Mesenteric fat pad (tissue), 1 donor: Measurements from ENCODE around the gene LZTS3. TPM values are rescaled to one million over a fixed set of nuclear protein-coding genes. Genes with fewer than 3 reads are reported as not detected.
"Not testable (repeated sequence)": the region's sequence is repeated elsewhere in the genome, so short reads cannot be mapped to it uniquely, and the experiment has no call there.

Experiments
- DNase-seq: peaks from one replicate; pipeline ENCODE4 v3.0.0-alpha.2; 2020; ENCODE audit warnings: low spot score
- long read RNA-seq: library from polyadenylated mRNA; unstranded; transcript quantifications from one replicate; pipeline ENCODE4 v2.0.0, GENCODE V29; 2020
- total RNA-seq: library from RNA; stranded (reverse); fragmentation: NEBNext Ultra II Directional; extraction: Animal tissue kit (Norgen Biotek cat#: 25700); gene quantifications from one replicate; pipeline ENCODE4 v1.2.1, GENCODE V29; 2021
- donor health status: DM: yes; HTN: yes; CAD: no.

The LZTS3 gene
- total RNA-seq, result 6.2 TPM
- long read RNA-seq, partial matches to known transcripts, result 0 of 1 reads
- long read RNA-seq, other reads (novel, unspliced or antisense), result 1 of 1 reads

DNA sequence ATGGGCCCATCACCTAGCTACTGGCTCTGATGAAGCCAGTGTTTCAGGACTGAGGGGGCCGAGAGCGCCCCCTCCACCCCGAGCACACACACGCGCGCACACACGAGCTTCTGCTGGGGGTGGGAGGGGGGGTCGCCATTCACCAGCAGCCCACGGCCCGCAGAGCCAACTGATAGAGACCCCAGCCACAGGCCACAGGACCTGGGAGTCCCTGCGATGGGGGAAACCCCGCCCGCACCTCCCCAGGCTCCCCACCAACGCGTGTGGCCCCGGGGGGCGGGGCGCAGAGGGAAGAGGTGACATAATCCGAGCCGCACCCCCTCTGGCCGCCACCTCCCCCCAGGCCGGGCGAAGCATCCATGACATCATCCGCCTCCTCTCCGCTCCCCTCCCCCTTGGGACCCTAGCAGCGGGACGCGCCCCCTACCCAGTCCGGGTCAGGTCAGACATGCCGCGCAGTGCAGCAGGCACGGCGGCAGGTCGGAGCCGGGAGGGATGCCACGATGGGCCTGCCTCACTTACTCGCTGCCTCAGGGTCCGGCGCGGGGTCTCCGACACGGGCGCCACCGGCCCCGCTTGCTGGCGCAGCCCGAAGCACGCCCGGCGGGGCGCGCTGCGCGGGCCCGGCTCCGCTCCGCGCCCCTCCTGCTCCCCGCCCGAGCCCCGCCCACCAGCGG lies at the start of gene LZTS3:
LZTS3 (minus strand) TSS at position 617 of the 677 bp plus-strand sequence. CDS start 6,386 bp downstream, outside the sequence.
- DNase-seq, result no peak

DNA sequence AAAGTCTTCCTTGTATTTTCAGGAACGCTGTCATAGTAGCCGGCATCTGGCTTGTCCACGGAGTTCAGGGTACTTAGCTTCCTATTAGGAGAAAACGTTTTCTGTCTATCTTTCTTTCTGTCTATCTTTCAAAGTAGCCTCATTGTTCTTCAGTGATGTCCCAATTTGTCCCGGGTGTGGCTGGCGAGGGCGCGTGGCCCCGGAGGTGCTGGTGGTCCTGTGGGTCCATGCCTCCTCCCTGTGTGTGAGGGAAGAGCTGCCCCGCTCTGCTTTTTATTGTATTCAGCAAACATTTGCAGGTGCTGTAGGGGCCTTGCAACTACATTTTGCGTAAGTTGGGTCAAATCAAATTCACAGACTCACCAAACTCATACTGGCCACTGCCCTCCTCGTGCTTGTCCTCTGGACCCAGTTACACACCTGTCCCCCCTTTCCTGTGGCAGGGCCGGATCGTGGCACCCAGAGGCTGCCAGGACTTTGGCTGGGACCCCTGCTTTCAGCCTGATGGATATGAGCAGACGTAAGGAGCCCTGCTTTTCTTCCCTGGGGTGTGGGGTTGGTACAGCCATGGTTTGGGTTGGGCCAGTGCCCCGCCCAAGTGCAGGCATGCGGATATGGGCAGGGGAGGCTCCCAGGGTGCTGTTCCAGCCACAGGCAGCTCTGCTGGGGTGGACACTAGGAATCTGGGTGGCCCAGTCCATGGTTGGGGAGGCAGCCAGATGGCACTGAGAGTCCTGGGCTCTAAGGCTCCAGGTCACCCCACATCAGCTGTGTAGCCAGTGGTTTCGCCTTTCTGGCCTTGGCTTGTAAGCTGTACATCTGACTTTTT lies 48.3 kb upstream of the LZTS3 start:
- DNase-seq, result no peak

- peak; percentile 94 for DNase-seq
Observed at GRCh38 chr20:3218307-3218988, 45.1 kb upstream of the LZTS3 start.

- not testable (repeated sequence) for DNase-seq
Observed at GRCh38 chr20:3215359-3215917, 42.1 kb upstream of the LZTS3 start.

- DNase-seq, result no peak
Observed at GRCh38 chr20:3213226-3213625, 39.9 kb upstream of the LZTS3 start.

DNA sequence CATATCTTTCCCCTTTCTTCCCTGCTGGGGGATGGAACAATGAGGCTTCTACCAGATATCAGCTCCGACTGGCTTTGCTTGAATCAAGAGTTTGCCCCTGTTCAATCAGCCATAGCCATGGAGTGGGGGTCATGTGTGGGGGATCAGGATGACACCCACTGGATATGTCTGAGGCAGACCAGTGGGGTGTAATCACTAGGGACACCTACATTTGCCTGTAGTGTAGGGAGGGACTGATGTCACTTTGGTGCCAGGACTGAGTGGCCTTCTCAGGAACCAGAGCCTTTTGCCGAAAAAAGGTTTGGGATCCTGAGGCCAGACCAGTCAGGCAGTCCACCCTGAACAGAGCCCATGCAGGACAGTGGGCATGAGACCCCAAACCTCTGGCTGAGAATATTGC lies 37.0 kb upstream of the LZTS3 start:
- no peak for DNase-seq

DNA sequence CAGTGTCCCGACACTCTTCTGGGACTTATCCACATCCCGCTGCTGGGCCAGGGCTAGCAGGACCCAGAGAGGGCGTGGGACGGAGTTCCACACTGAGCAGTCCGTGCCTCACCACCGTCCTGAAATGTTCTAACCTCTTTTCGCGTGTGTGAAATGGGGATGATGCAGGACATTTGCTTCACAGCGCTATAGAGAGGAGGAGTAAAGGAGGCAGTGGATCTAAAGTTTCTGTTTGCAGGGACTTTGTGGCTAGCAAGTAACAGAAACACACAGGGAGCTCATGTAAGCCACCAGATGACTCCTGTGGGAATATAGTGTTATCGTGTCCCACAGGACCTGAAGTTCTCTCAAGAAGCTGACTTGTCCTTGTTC lies 36.6 kb upstream of the LZTS3 start:
- no peak for DNase-seq

DNA sequence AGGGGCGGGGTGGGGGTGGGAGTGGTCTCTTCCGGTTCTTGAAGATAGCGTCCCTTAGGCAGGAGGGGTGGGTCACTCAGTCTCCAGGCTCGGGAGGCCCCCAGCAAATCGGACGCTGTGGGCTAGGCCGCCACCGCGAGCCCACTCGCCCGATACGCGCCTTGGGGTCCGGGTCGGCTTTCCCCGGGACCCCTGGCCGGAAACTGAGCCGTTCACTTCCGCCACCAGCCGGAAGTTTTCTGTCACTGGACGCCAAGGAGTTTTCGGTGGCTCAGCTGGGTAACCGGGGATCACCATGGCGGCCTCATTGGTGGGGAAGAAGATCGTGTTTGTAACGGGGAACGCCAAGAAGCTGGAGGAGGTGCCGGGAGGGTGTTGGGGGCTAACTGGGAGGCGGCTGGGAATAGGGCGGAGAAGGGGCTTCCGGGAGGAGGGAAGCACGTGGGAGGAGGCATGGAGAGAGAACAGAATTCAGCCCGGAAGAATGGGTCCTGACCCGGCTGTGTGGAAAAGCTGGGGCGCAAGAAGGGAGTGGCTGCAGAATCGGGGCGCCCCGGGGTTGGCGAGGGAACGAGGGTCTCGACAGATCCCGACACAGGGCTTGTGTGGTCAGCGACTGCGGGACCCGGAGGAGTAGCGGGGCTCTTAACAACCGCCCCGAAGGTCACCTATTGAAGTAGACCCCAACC lies 36.1 kb upstream of the LZTS3 start, which contains the start of gene ITPA:
ITPA (plus strand) TSS at position 242 of the 689 bp plus-strand sequence; CDS start at position 296, 54 bp downstream.
- DNase-seq, result no peak

DNA sequence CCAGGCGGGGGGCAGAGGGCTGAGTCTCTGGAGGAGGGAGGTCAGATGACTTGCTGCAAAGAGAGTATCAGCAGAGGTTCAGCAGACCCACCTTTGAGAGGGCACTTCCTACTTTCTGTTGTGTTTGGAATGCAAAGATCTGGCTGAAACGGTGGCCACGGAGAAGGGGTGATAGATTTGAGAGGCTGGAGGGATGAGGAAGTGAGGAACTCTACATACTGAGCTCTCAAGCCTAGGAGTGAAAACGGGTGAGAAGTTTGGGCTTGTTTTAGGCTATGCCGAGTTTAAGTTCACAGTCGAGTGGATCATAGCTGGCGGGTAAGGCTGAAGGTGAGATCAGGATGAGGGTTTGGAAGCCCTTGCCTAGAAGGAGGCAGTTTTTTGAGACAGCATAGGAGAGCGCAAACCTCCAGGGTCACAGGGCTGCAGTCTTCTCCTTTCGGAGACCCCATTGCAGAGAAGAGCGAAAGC lies 35.5 kb upstream of the LZTS3 start:
- no peak for DNase-seq

GRCh38 chr20:3204124-3204794 lies 30.9 kb upstream of the LZTS3 start, which contains the start of gene DDRGK1:
Gene DDRGK1 (minus strand): TSS chr20:3204682. CDS start chr20:3204627, 55 bp downstream.
- peak; percentile 95 for DNase-seq

GRCh38 chr20:3203315-3204123 lies 30.2 kb upstream of the LZTS3 start:
- no peak for DNase-seq

DNA sequence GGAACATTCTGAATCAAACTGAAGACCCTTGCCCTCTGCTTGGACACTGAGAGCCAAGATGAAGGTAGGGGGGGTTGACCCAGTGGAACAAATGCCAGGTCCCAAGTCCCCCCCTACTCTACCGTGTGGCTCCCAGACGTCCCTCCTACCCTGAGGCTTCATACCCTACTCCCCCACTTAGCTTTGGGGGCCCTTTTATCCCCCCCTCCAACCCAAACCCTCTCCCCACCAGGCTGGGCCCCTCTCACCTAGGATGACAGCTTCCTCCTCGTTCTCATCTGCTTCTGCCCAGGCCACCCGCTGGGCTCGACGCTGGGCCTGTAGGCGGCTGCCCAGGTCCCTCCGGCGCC lies 29.6 kb upstream of the LZTS3 start:
- DNase-seq, result no peak

DNA sequence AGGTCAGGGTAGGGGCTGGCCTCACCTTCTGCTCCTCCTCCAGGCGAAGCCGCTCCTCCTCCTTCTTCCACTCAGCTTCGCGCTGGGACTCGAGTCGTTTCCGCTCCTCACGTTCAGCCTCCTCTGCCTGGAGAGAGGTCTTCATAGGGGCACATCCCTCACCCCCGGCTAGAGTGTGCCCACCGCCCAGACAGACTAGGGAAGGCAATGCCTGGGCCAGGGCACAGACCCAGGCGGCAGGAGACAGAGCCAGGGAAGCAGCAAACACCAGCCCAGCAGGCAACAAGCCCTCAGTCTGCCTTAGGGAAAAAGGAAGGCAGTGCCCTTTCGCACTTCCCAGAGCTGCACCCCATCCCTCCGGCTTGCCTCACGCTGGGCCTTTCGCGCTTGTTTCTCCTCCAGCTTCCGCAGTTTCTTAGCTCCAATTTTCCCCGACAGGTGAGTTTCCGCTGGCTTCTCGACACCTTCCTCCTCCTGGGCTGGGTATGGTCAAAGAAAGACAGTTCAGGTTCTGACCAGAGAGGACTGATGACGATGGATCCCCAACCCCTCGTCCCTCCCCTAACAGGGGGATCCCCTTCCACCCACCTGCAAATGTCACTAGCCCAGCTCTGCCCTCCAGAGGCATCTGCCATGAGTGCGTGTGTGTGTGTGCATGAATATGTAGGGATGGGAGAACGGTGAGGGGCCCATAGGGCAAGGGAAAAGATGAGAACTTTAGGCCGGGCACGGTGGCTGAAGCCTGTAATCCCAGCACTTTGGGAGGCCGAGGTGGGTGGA lies 26.8 kb upstream of the LZTS3 start:
- no peak for DNase-seq

DNA sequence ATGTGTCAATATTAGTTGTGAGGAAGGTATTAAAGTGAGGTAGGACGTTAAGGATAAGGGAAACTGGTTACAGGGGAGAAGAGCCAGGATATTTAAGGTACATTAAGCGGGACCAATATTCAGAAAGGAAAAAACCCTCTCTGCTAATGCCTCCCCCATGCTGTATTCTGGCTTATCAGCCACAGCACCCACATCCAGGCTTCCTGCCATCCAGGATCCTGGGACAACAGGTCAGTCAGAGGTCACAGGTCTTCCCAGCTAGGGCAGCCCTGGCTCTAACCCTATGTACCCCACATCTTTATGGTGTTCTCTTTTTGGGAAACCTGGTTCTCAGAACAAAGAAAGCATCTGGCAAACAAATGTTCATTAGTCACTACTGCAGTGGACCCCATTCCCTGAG lies 25.9 kb upstream of the LZTS3 start:
- DNase-seq, result no peak

DNA sequence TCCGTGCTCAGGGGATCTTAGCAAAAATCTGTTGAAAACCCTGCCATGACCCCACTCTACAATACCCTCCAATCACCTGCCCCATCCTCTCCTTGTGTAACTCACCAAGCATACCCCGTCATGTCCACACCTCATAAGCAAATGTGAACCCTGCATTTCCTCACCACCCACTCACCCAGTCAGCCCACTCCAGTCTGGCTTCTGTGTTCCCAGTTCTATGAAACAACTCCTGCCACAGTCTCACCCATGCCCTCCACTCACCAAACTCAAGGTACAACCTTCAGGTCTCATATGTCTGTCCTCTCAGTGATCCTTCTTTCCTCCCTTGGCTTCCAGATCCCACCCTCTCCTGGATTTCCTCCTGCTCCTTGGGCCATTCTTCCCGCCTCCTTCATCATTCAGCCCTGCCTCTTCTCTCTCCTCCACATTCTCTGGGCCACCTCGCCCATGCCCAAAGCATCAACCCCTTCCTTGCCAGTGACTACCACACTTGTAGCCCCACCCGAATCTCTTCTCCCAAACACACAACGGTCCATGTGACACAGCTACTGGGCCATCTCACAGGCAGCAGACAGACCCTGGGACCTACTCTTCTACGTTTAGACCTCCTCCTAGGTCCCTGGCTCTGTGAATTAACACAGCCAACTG lies 22.4 kb upstream of the LZTS3 start:
- DNase-seq, result no peak

DNA sequence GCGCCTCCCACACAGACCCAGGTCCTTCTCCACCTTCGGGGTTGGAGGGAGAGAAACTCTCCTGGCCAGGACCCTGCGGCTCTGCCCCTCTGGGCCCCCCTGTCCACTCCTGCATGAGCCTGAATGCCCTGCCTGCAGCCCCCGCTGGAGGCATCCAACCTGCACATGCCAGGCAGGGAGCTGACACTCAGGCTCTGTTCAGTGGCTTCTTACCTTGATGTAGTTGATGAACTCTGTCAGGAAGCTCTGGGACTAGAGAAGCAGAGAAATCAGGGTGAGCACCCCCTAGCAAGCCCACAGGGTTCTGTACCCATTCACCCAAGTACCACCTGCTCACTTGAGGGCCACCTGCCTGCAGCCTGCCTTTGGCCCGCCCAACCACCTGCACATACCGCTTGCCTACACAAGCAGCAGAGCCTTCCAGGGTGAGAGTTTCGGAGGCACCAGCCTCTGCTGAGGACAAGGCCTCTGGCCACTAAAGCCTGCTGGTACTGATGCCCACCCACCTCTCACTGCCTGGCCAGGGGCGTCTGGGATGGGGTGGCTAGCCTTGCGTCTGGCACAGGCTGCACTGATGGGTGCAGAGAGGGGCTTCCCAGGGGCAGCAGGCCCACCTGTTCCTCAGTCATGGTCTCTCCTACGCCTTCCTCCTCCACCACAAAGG lies 21.4 kb upstream of the LZTS3 start:
- no peak for DNase-seq
